Glomerular visceral epithelial cell (primary cell): Measurements from ENCODE around the gene NAXD.
"Not testable (repeated sequence)": the region's sequence is repeated elsewhere in the genome, so short reads cannot be mapped to it uniquely, and the experiment has no call there.

Experiments used
- DNase-seq: peaks from one replicate; pipeline ENCODE4 v3.0.0-alpha.2; 2016; ENCODE audit errors: extremely low spot score

NAXD gene

GRCh38 chr13:110593430-110594130 lies 21.8 kb upstream of the NAXD start:
- DNase-seq: peak; percentile 60

GRCh38 chr13:110597041-110597689 lies 18.2 kb upstream of the NAXD start:
- DNase-seq: no peak

- no peak for DNase-seq
Observed at GRCh38 chr13:110600261-110600819, 15.0 kb upstream of the NAXD start.

- no peak for DNase-seq
Observed at GRCh38 chr13:110600980-110601379, 14.4 kb upstream of the NAXD start.

DNA sequence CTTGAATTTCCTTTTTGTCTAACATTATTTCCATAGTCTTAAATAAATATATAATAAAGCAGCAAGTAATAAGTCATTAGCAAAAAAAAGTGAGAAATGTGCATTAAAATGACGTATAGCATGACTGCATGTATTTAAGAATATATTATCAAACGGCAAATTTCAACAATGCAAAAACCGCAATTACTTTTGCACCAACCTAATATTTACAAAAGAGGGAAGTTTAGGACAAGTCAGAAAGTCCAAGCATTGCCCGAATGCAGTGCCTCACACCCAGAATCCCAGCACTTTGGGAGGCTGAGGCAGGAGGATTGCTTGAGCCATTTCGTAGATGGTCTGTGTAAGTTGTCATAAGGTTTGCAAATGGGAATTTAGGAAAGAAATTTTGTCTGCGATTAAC lies 10.2 kb upstream of the NAXD start:
- no peak for DNase-seq

DNA sequence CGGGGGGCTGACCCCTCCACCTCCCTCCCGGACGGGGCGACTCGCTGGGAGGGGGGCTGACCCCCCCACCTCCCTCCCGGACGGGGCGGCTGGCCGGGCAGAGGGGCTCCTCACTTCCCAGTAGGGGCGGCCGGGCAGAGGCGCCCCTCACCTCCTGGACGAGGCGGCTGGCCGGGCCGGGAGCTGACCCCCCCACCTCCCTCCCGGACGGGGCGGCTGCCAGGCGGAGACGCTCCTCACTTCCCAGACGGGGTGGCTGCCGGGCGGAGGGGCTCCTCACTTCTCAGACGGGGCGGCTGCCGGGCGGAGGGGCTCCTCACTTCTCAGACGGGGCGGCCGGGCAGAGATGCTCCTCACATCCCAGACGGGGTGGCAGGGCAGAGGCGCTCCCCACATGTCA lies 9.1 kb upstream of the NAXD start:
- not testable (repeated sequence) for DNase-seq

- DNase-seq: no peak
Observed at GRCh38 chr13:110607675-110608224, 7.6 kb upstream of the NAXD start.

- no peak for DNase-seq
Observed at GRCh38 chr13:110610955-110611595, 4.3 kb upstream of the NAXD start.

GRCh38 chr13:110615005-110615321 lies 382 bp upstream of the NAXD start:
- DNase-seq: no peak

- peak; percentile 50 for DNase-seq
Observed at GRCh38 chr13:110616103-110617101, 1.1 kb downstream of the NAXD start.

GRCh38 chr13:110617321-110618072 lies 2.2 kb downstream of the NAXD start:
- peak; percentile 51 for DNase-seq

GRCh38 chr13:110618167-110618566 lies 2.8 kb downstream of the NAXD start:
- DNase-seq: no peak

DNA sequence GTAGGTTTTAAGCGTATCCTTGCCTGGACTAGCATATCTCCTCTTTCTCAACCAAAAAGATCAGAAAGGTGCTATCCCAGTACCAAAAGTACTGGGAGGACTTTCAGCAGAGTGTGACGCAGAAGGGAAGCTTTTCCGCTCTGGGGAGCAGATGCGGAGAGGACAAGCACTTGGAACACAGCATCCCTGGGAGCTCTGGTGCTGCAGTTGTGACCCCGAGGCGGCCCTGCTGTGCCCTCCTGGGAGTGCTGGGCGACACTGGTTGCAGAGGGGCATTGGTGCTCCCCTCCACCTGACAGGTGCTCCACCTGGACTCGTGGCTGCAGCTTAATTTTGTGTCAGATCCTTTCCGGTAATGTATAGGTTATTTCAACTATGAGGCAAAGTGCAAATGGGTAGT lies 3.4 kb downstream of the NAXD start:
- DNase-seq: no peak

- DNase-seq: no peak
Observed at GRCh38 chr13:110620596-110620995, 5.3 kb downstream of the NAXD start.

DNA sequence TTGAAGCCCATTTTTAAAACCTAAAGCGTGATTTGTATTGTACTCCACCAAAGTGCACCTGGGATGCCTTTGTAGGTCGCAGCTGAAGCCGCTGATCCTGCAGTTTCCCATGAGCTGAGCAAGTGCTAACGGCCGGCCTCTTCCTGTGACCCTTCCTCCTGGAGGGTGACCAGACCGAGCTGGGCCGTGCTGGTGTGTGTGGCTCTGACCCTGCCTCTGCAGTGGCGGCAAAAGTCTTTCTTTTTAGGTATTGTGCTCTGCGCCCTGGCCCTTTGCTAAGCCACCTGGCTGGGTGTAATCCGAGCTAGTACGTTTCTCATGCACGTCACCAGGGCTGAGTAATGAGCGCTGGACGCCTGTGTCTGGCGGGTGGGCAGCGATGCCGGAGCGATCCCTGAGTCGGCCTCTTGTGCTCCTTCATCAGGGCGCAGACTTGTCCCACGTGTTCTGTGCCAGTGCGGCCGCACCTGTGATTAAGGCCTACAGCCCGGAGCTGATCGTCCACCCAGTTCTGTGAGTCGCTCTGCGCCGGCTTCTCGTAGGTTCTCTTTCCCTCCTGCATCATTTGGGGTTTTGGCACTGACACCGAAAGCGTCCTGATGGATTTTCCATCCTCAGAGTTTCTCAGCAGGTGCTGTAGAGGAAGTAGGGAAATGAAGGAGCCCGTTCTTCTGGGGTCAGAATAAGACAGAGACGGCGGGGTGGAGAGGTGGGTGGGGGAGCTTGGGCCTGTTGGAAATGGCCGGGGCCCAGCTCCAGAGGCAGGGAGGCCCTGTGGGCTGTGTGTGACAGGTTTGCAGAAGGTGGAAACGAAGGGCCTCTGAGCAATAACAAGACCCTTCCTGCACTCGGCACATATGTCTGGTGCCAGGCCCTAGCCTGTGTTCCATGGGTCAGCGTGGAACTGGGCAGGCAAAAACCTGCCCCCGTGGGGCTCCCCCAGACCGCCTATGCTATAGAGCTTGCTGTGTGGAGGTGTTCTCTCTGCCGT lies 9.7 kb downstream of the NAXD start:
- DNase-seq: no peak

- DNase-seq: no peak
Observed at GRCh38 chr13:110625771-110626321, 10.5 kb downstream of the NAXD start.

DNA sequence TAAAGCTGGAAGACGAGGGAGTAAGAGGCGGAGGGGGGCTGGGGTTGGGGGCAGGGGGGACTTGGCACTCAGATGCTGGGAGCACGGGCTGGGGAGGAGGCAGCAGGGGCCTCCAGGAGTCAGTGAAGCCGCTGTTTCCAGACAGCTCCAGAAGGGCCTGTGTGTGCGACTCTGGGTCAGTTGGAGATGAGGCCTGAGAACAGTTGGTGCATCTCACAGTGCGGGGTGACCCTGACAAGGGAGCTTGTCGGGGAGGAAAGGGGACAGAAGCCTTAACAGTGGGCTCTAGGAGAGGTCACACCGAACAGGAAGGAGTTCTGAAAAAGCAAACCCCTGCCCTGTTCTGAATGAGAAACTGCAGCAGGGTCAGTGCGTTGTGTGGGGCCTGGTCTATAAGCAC lies 11.2 kb downstream of the NAXD start:
- DNase-seq: no peak

DNA sequence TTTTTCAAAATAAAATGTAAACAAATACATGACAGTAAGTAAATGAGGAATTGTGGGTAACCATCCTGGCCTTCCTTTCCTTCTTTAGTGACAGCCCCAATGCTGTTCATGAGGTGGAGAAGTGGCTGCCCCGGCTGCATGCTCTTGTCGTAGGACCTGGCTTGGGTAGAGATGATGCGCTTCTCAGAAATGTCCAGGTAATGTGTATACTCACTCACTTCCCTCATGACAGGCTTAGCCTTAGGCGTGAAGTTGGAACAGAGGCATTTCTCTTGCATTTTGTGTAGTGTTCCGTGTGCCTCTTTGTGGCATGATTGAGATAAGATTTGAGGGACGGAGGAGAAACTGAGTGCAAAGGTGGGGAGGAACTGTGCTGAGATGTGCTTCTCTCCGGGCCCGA lies 12.0 kb downstream of the NAXD start:
- no peak for DNase-seq
